Sigmoid colon (tissue), 4 donors: ENCODE measurements around the gene IL1RAPL2.

ENCODE experiments used
- EP300 ChIP-seq, 4 donors: sonication (generic); formaldehyde crosslinking; IDR thresholded peaks; one replicate each; pipeline ENCODE4 v1.6.1; 2017; ENCODE audit warnings: antibody characterized with exemption in 4 of 4
- POLR2A ChIP-seq, 2 donors: fragments of 450-650 bp; IDR thresholded peaks; one replicate each; pipeline ENCODE4 v1.6.1; 2016; ENCODE audit warnings: antibody characterized with exemption in 2 of 2, mild to moderate bottlenecking in 2 of 2, moderate library complexity in 2 of 2
- TF ChIP-seq, protein P1 (sequence below), 4 experiments: fragments of 450-650 bp in 3 of 4; fragments of 200-600 bp in 1 of 4; IDR thresholded peaks; one replicate each; pipeline ENCODE4 v1.5.1; 2016 to 2019; ENCODE audit warnings: antibody characterized with exemption in 4 of 4, mild to moderate bottlenecking in 3 of 4, moderate library complexity in 2 of 4

DNA sequence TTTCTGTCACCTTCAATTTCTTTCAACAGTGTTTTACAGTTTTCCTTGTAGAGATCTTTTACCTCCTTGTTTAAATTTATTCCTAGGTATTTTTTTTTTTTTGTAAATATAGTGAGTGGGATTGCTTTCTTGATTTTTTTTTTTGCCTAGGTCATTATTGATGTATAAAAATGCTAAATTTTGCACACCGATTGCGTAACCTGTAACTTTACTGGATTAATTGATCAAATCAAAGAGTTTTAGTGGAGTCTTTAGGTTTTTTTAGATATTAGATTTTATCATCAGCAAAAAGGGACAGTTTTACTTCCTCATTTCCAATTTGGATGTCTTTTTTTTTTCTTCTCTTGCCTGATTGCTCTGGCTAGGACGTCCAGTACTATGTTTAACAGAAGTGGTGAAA lies 613.6 kb downstream of the IL1RAPL2 start:
- TF ChIP-seq, protein P1, sequence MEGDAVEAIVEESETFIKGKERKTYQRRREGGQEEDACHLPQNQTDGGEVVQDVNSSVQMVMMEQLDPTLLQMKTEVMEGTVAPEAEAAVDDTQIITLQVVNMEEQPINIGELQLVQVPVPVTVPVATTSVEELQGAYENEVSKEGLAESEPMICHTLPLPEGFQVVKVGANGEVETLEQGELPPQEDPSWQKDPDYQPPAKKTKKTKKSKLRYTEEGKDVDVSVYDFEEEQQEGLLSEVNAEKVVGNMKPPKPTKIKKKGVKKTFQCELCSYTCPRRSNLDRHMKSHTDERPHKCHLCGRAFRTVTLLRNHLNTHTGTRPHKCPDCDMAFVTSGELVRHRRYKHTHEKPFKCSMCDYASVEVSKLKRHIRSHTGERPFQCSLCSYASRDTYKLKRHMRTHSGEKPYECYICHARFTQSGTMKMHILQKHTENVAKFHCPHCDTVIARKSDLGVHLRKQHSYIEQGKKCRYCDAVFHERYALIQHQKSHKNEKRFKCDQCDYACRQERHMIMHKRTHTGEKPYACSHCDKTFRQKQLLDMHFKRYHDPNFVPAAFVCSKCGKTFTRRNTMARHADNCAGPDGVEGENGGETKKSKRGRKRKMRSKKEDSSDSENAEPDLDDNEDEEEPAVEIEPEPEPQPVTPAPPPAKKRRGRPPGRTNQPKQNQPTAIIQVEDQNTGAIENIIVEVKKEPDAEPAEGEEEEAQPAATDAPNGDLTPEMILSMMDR (IDR thresholded peaks at IDR 0.05), result no peak
- TF ChIP-seq POLR2A (IDR thresholded peaks at IDR 0.05) (no peak), EP300 (IDR thresholded peaks at IDR 0.05) (no peak)
